C4-2B (cell line): ENCODE data around the gene ARFRP1.

ENCODE experiments used
- H3K27ac ChIP-seq: fragments of 450-650 bp; 2 replicates; pipeline ENCODE4 v1.5.1; 2017
- ZFX ChIP-seq: fragments of 450-650 bp; IDR thresholded peaks from 2 replicates; pipeline ENCODE4 v1.6.1; 2017
- TF ChIP-seq, protein P1 (sequence below): fragments of 450-650 bp; conservative IDR thresholded peaks from 2 replicates; pipeline ENCODE4 v1.5.1; 2017; ENCODE audit warnings: mild to moderate bottlenecking

The ARFRP1 gene

GRCh38 chr20:63688228-63689045 is 19.3 kb downstream of the ARFRP1 start:
- TF ChIP-seq, protein P1, sequence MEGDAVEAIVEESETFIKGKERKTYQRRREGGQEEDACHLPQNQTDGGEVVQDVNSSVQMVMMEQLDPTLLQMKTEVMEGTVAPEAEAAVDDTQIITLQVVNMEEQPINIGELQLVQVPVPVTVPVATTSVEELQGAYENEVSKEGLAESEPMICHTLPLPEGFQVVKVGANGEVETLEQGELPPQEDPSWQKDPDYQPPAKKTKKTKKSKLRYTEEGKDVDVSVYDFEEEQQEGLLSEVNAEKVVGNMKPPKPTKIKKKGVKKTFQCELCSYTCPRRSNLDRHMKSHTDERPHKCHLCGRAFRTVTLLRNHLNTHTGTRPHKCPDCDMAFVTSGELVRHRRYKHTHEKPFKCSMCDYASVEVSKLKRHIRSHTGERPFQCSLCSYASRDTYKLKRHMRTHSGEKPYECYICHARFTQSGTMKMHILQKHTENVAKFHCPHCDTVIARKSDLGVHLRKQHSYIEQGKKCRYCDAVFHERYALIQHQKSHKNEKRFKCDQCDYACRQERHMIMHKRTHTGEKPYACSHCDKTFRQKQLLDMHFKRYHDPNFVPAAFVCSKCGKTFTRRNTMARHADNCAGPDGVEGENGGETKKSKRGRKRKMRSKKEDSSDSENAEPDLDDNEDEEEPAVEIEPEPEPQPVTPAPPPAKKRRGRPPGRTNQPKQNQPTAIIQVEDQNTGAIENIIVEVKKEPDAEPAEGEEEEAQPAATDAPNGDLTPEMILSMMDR = no peak
- no peak for TF ChIP-seq ZFX
- H3K27ac ChIP-seq = no peak overlapping the region

DNA sequence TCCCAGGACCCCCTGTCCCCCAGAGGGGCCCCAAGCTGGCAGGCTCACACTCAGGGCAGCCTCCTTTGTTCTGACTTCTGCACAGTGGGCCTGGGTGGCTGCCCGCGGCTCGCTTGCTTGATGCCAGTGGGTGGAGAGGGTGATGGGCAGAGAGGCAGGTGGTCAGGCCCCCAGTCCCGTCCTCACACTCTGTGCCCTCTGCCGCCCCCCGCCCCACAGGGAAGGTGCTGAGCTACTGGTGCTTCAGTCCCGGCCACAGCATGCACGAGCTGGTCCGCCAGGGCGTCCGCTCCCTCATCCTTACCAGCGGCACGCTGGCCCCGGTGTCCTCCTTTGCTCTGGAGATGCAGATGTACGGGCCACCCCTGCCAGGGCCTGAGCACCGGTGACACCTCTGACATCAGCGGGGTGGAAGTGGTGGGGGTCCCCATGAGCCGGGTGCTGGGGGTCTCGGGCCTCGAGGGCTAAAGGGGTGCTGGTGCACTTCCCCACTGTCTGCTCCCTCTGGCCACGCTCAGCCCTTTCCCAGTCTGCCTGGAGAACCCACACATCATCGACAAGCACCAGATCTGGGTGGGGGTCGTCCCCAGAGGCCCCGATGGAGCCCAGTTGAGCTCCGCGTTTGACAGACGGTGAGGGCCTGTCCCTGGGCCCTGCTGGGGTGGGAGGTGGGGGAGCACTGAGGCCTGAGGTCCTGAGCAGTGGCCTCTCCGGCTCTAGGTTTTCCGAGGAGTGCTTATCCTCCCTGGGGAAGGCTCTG is 20.2 kb downstream of the ARFRP1 start:
- TF ChIP-seq ZFX = no peak
- TF ChIP-seq, protein P1 = no peak
- no peak overlapping the region for H3K27ac ChIP-seq

DNA sequence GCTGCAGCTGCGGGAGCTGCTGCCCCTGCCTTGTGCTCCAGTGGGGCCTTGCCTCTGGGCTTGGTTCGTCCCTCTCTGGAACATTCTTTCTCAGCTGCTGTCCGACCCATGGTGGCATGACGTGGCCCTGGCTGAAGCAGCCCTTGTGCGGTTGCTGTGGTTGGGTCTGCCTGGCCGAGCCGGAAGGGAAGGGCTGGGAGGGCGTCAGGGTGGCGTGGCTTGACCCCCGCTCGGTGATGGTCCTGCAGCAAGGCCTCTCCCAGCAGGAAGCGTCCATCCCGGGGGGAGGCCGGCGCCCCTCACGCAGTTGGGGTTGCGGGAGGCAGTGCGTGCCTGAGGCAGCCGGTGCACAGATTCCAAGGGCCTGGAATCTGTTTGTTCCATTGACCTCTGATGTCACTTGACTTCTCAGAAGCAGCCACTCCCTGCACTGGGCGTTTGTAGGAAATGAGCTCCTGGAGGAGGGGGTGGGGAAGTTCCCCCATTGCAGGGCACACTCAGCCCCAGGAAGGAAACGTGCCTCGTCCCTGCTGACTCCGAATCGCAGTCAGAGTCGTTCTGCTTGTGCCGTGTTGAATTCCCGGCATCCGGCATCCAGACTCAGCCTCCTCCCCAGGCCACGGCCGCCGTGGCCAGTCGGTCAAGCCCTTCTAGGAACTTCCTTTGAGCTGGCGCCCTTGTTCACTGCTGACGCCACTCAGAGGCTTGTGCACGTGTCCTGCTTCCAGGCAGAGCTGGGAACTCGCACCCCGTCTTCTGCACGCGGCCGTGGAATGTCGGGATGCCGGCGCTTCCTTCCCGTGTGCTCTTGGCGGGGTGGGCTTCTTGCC is 21.1 kb downstream of the ARFRP1 start:
- H3K27ac ChIP-seq = no peak overlapping the region
- TF ChIP-seq, protein P1 = no peak
- no peak for TF ChIP-seq ZFX

GRCh38 chr20:63686094-63686491 is 21.7 kb downstream of the ARFRP1 start:
- TF ChIP-seq, protein P1 = no peak
- no peak for TF ChIP-seq ZFX
- H3K27ac ChIP-seq = no peak overlapping the region

DNA sequence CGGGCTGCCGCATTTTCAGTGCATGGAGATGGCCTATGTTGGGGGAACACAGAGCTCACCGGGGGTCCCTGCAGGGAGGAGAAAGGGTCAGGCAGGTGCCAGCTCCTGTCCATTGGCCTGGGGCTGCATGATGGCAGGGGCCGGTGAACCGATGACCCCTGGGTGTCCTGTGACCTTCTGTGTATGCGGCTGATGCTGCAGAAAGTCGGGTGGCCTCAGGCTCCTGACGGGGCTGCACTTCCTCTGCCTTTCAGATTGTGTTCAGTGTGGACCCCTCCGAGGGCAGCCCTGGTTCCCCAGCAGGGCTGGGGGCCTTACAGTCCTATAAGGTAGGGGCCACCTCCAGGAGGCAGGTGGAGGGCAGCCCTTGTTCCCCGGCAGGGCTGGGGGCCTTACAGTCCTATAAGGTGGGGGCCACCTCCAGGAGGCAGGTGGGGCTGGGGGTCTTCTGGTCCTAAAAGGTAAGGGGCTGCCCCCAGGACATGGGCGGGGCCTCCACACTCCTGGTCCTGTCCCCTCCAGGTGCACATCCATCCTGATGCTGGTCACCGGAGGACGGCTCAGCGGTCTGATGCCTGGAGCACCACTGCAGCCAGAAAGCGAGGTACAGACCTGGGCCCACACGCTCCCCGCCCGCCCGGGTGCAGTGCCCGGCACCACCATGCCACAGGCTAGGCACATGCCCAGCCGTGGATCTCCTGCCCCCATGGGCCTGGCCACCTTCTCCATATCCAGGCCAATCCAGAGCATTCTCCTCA is 22.3 kb downstream of the ARFRP1 start:
- no peak overlapping the region for H3K27ac ChIP-seq
- TF ChIP-seq, protein P1 = no peak
- TF ChIP-seq ZFX = no peak

GRCh38 chr20:63682384-63683139 is 25.2 kb downstream of the ARFRP1 start:
- no peak overlapping the region for H3K27ac ChIP-seq
- TF ChIP-seq, protein P1 = no peak
- no peak for TF ChIP-seq ZFX
